Stimulated activated CD4-positive, alpha-beta T cell treated with anti-CD3 and anti-CD28 coated beads, Interleukin-2, amount 100 ng/mL, for 24 hours (primary cell): ENCODE measurements around the gene PLEKHA1.
A peak's percentile ranks its signal among the peaks of the same experiment; 100 is the strongest.

Source experiments
- DNase-seq, 2 donors: peaks; one replicate each; pipeline ENCODE4 v3.0.0-alpha.2; 2020

The PLEKHA1 gene

GRCh38 chr10:122347170-122347841, 27.2 kb upstream of the PLEKHA1 start:
- DNase-seq = no peak

- DNase-seq = no peak
Observed at GRCh38 chr10:122348512-122348911, 26.0 kb upstream of the PLEKHA1 start.

DNA sequence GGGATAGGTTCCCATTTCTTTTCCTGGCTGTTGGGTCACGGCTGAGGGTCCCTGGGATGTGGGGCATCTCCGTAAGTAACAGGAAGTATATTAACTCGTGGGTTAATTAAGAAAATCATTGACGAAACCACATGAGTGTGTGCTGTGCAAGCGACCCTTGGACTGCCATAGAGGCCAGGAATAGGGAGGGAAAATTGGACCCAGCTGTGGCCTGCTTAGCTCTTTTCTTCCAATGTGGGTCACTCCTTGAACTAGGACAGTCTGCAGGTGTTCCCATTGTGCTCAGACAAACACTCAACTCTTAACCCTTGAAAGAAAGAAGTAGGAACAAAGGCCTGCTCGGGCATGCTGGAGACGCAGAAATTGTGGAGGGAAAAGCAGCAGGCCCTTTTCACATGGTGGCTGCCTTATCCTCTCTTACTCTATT, 25.6 kb upstream of the PLEKHA1 start:
- DNase-seq = no peak

DNA sequence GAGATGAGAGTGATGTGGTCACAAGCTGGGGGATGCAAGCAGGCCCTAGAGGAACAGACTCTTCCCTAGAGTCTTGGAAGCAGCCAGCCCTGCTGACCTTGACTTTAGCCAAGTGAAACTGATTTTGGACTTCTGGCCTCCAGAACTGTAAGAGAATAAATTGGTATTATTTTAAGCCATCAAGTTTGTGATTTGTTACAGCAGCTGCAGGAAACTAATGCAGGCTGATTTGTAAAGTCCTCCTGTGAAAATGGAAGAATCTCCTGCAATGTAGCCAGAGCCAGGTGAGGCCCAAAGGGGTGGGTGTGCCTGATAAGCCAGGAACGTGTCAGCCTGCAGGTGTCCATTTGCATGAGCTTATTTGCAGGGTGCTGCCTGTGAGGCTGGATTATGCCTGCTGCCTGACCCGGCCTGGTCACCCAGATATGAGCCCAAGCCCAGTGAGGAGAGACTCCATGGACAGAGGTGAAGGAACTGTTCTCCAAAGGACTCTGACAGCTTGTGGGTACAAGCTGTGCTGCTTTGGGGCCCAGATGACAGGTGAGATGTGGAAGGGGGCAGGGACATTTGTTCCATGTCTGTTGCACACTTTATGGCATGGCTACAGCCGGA, 24.6 kb upstream of the PLEKHA1 start:
- DNase-seq = no peak

DNA sequence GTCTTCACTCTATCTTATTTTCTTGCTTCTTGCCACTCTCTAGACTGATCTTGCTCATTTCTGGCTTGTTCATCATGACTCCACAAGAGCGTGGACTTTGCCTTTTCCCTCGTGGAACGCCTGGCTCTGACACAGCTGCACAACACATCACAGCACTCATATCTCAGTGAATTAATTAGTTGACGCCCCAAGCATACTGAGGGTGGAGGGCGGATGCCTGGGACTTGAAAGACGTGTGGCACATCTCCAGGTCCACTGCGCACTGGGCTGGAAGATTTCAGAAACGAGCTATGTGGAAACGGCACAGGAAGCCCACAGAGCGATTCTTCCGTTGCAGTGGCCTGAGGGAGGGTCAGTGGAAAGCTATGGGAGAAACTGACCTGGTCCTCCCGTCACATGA, 23.6 kb upstream of the PLEKHA1 start:
- DNase-seq = no peak

- no peak for DNase-seq
Observed at GRCh38 chr10:122352817-122353525, 21.5 kb upstream of the PLEKHA1 start.

DNA sequence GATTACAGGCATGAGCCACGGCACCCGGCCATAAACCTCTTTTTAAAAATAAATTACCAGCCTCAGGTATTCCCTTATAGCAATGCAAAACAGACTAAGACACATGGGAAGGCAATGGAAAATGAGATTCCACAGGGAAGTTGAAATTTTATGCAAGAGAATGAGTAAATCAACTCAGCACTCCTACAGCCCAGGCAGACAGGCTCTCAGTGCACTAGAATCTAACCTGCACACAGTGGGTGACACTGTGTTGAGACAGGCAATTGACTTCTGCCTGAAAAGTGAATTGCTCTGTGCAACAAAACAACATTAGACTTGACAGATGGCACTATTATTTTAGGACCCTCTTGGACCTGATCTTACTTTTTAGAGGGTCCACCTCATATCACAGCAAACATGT, 20.1 kb upstream of the PLEKHA1 start:
- DNase-seq = no peak

- no peak for DNase-seq
Observed at GRCh38 chr10:122357685-122358084, 16.8 kb upstream of the PLEKHA1 start.

DNA sequence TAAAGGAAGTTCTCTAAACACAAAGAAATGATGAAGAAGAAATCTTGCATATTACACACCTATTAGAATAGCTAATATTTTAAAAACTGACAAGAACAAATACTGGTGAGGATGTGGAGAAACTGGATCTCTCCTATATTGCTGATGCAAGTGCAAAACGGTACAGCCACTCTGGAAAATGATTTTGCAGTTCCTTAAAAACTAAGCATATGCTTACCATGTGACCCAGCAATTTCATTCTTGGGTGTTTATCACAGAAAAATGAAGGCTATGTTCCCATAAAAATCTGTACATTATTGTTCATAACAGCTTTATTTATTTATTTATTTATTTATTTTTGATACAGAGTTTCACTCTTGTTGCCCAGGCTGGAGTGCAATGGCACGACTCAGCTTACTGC, 14.9 kb upstream of the PLEKHA1 start:
- DNase-seq = no peak

DNA sequence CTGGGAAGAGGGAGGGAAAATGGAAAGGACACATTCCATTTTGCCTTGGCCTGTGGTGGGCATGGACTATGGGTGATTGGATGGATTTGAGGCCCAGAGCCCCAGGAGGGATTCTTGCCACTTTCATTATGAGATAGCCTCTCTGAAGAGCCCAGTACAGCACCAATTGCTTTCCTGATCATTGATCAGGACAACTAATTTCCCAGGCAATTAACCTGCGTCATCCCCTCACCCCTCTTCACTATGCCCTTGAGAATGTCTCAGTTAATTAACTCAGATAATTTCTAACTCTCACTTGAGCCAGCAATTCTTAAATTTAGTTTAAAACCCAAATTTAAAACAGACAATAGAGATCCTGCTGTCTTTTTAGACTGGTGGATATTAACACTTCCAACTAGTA, 13.5 kb upstream of the PLEKHA1 start:
- no peak for DNase-seq

- no peak for DNase-seq
Observed at GRCh38 chr10:122362031-122362592, 12.4 kb upstream of the PLEKHA1 start.

- no peak for DNase-seq
Observed at GRCh38 chr10:122362621-122363020, 11.9 kb upstream of the PLEKHA1 start.

DNA sequence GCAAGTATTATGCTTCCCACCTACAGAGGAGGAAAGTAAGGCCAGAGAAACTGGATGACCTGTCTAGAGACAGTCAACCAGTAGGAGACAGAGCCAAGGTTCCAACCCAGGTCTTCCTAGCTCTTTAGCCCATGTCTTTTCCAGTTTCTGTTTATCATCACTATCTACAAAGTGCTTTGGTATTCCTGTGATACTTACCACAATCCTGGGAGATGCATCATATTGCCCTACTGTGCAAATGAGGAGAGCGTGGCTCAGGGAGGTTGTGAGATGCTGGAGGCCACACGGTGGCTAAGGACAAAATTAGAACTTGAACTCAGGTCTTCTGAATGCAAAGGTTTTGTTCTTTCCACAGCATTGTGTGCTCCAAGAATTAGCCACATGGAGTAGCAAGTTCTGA, 11.2 kb upstream of the PLEKHA1 start:
- DNase-seq = no peak

DNA sequence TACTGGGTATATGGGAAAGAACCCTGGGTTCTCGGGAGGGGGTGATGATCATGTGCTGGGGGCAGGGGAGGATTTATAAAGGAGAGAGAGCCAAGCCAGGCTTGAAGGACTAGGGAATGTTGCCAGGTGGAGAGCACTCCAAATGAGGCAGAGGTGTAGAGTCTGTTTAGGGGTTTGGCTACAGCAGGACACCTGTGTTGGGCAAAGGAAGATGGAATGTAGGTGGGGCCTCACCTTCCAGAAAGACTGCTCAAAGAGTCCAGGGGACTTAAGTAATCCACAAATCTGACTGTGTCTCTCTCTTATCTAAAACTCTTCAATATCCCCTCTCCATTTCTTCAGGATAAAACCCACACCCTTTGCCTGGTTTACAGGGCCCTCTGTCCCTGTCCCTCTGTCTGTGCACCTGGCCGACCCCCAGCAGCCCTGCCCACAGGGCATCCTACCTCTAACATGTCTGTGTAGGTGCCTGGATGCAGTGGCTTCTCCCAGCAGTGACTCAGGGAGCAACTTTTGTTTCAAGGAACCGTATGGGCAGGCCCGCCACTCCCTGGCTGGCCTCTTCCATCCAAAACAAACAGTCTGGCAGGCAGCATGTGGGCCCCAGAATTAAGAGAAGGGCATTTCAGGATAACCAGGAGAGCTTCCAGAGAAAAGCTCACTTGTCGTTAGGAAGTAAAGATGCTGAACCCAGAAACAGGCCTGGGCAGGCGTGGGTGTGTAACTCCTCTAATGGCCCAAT, 10.6 kb upstream of the PLEKHA1 start:
- no peak for DNase-seq

DNA sequence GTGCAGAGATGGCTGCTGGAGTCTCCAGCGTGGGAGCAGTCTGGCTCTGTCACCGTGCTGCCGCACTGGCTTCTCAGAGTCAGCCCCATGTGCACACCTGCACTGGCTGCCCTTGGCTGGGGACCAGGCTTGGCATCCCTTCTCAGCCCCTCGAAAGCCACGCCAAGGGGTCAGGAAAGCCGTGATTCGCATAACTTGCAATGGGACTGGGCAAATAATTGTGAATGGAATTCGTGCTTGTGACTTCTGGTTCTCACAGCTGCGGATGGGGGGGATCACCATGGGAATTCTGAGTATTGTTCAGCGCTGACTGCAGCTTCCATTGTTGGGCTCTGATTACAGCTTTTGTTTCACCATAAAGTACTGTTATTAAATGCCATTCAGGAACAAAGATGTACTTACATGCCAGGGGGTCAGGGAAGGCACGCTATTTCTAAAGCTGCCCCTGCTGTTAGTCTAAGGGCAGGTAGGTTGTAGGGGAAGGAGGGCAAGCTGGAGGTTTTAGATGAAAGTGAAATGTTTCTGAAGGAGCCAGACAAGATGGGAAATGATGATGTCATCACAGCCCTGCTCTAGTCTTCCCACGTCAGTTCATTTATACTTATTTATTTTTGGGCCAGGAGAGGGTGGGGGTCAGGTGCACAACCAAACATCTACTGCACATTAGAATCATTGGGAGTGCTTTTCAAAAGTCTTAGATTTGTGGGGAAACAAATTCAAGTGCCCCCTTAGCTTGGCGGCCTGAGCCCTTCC, 5.8 kb upstream of the PLEKHA1 start:
- no peak for DNase-seq

- DNase-seq = no peak
Observed at GRCh38 chr10:122373108-122373507, 1.4 kb upstream of the PLEKHA1 start.

DNA sequence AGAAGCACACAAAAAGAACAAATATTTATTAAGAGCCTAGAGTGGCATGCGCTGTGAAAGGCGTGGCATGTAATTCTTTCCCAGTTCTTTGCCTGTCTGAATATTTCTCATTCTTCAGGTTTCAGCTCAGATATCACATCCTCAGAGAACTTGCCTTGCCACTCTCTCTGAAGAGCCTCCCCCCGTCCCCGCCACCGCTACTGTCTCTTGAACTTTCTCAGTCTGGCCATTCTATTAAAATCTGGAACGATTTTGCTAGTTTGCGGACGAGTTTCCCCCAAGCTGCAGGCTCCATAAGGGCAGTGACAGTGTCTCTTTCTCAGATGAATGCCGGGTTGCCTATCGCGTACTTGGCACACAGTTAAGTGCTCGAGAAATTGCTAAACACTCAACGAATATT, 787 bp upstream of the PLEKHA1 start:
- no peak for DNase-seq

GRCh38 chr10:122374859-122375678, 561 bp downstream of the PLEKHA1 start:
- DNase-seq = peak; percentile 67 to 69

GRCh38 chr10:122375679-122376160, 1.2 kb downstream of the PLEKHA1 start:
- DNase-seq = no peak

DNA sequence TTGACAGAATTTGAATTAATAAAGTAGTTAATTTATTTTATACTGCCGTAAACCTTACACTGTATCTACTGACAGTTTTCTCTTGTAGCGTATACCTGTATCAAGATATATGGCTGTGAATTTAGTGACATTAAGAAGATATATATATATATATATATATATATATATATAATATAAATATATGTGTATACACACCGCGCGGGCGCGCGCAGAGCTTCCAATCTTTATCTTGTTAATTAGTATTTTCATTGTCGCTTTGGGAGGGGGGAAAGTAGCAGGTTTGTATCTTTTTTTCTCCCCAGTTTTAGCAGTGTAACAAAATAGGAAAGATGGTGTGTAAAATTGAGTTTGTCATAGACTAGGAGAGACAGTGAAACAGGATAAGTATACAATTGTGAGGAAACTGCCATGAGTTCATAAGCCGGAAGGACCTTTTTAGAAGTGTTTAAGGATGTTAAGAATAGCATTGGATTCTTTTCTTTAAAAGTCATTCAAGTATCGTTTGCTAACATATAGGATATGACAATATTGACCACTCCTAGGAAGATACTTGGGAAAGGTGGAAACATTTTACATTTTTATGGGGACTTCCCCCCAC, 2.0 kb downstream of the PLEKHA1 start:
- DNase-seq = no peak

DNA sequence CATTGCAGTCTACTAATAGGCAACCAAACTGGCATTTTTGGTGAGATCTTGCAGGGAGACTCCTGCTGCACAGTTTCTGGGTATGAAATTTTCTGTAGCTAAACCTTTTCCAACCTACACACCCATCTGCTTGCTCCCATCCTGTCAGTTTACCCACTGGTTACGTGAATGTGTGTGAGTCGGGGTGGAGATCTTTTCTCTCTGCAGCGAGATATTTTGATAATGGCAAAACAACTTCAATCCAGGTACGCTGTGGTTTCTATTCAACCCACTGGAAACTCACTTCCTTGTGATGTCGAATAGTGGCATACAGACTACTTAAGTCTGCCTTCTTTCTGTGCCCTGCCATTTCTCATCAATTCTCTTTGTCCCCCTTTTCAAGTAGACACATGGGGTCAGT, 4.5 kb downstream of the PLEKHA1 start:
- DNase-seq = no peak
